Type B pancreatic cell (in vitro differentiated cells): ENCODE results near the gene GET4. TPM values are rescaled to one million over a fixed set of nuclear protein-coding genes. Genes with fewer than 3 reads are reported as not detected.

Experiments
- DNase-seq: peaks from one replicate; pipeline ENCODE4 v3.0.0; 2021; ENCODE audit warnings: mixed read lengths; ENCODE audit not compliant: unreplicated experiment; ENCODE audit errors: extremely low spot score
- H3K27ac Mint-ChIP-seq: 2 replicates; pipeline ENCODE4 v1.8.0; 2021; ENCODE audit warnings: mild to moderate bottlenecking, mixed read lengths
- H3K27me3 Mint-ChIP-seq: 2 replicates; pipeline ENCODE4 v1.8.0; 2021; ENCODE audit warnings: mixed read lengths
- H3K36me3 Mint-ChIP-seq: 2 replicates; pipeline ENCODE4 v1.8.0; 2021; ENCODE audit warnings: mixed read lengths
- H3K4me1 Mint-ChIP-seq: one replicate; pipeline ENCODE4 v1.8.0; 2021; ENCODE audit warnings: mixed read lengths; ENCODE audit not compliant: unreplicated experiment
- H3K4me3 Mint-ChIP-seq: 2 replicates; pipeline ENCODE4 v1.8.0; 2021; ENCODE audit warnings: mild to moderate bottlenecking, mixed read lengths
- H3K9me3 Mint-ChIP-seq: 2 replicates; pipeline ENCODE4 v1.8.0; 2021; ENCODE audit warnings: mixed read lengths
- total RNA-seq: library from RNA; stranded (reverse); gene quantifications from 2 replicates; pipeline ENCODE4 v1.2.1, GENCODE V29; 2021; ENCODE audit warnings: low replicate concordance
- TF ChIP-seq, protein P1 (sequence below): fragments of 200-600 bp; sonication (generic); conservative IDR thresholded peaks from 2 replicates; pipeline ENCODE4 v1.5.0; 2021; ENCODE audit warnings: antibody characterized with exemption, mild to moderate bottlenecking

GET4 gene
- total RNA-seq, 1 donor from 2014 or later = 46.3 TPM

DNA sequence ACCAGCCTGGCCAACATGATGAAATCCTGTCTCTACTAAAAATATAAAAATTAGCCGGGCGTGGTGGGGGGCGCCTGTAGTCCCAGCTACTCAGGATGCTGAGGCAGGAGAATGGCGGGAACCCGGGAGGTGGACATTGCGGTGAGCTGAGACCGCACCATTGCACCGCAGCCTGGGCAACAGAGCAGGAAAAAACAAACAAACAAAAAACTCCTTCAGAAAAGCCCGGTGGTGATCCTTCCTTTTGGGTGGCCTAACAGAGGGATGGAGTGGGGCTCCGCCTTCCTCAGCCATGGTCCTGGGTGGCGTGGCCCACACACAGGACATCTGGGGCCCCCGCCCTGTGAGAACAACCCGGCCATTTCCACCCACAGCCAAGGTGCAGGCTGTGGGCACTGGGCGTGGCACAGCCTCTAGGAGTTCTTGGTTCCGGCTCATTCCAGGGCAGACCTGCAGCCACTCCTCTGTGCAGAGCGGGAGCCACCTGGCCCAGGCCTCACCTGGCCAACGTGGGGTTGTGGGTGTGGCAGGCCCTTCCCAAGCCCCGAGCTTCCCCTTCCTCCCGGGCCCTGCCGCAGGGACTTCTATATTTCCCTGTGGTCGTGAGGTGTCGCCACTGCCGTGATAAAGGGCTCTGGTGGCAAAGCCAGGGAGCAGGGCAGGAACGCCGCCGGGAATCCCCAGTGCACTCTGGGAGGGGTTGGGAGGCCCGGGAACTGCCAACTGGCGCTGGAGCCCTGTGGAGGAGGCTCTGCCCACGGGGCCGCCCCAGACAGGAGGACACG is 37.6 kb downstream of the GET4 start:
- Mint-ChIP-seq H3K4me1 (peaks cover 13% of the 10 kb centered on the region), H3K9me3 (no peaks in the 10 kb centered on the region), H3K4me3 (no peak overlapping the region), H3K36me3 (no peaks in the 10 kb centered on the region), H3K27ac (no peak overlapping the region), H3K27me3 (peaks cover 8% of the 10 kb centered on the region)
- TF ChIP-seq, protein P1, sequence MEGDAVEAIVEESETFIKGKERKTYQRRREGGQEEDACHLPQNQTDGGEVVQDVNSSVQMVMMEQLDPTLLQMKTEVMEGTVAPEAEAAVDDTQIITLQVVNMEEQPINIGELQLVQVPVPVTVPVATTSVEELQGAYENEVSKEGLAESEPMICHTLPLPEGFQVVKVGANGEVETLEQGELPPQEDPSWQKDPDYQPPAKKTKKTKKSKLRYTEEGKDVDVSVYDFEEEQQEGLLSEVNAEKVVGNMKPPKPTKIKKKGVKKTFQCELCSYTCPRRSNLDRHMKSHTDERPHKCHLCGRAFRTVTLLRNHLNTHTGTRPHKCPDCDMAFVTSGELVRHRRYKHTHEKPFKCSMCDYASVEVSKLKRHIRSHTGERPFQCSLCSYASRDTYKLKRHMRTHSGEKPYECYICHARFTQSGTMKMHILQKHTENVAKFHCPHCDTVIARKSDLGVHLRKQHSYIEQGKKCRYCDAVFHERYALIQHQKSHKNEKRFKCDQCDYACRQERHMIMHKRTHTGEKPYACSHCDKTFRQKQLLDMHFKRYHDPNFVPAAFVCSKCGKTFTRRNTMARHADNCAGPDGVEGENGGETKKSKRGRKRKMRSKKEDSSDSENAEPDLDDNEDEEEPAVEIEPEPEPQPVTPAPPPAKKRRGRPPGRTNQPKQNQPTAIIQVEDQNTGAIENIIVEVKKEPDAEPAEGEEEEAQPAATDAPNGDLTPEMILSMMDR = no peak
- no peak for DNase-seq

DNA sequence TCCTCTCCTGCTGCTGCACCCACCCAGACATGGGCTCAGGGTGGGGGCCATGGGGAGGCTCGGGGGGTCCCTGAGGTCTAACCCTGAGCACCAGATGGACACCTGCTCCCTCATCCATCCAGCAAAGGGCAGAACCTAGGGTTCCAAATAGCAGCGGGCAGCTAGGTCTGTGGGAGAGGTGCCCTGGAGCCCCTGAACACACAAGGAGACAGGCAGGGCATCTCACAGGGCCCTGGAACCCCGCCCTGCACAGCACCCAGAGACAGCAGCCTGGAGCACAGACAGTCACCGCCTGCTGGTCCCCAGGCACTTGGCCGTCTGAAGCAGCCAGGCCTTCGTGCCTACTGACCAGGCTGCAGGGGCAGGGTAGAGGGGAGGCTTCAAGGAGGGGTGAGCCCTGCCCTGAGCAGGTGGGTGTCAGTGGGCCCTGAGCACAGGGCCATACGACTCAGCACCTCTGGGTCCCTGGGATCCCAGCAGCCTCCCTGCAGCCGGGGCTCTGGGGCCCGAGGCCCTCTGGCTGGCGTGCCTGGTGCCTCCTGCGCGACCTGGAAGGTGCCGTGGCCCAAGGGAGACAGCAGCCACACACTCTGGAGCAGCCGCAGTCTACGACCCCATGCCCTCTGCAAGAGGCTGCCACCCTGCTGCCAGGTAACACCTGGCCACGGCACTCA is 38.3 kb downstream of the GET4 start:
- Mint-ChIP-seq H3K4me1 (peaks cover 13% of the 10 kb centered on the region), H3K36me3 (no peaks in the 10 kb centered on the region), H3K27me3 (peaks cover 7% of the 10 kb centered on the region), H3K4me3 (no peak overlapping the region), H3K27ac (no peak overlapping the region), H3K9me3 (no peaks in the 10 kb centered on the region)
- no peak for DNase-seq
- TF ChIP-seq, protein P1 = no peak

DNA sequence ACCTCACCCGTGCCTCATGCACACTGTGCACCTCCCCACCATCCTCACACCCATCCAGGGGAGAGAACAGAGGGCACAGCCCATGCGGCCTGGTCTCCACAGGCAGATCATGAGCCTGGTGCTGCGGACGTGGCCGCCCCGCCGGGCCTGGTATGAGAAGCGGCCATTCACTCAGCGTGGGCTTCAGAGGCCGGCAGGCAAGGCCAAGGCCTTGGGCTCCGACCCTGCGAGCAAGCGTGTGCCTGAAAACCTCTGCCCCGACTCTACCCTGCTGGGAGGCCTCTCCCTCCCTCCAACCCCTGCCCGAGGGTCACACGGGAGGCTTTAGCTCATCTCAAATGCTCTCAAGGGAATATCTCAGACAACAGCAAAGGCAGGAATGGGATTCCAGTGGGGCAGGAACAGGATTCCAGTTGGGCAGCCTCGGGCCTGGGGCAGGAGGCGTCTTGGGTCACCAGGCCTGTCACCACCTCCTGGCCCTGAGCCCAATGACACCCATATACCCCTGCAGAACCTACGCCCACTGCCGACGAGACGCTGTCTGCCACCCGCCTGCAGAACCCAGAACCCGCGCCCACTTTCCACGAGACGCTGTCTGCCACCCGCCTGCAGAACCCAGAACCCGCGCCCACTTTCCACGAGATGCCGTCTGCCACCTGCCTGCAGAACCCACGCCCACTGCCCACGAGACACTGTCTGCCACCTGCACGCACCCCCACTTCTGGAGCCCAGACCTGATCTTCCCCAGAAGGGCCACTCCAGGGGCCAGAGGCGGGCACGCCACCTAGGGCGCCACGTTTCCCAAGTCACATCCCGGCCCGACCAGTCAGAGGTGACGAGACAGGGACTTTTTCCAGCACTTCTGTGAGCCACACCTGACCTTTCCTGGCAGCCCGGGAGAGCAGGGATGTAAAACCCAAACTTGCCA is 39.2 kb downstream of the GET4 start:
- H3K36me3 Mint-ChIP-seq = no peaks in the 10 kb centered on the region
- peaks cover 13% of the 10 kb centered on the region for H3K4me1 Mint-ChIP-seq
- TF ChIP-seq, protein P1 = no peak
- H3K27me3 Mint-ChIP-seq = peaks cover under 1% of the 10 kb centered on the region
- H3K4me3 Mint-ChIP-seq = no peak overlapping the region
- H3K27ac Mint-ChIP-seq = no peak overlapping the region
- DNase-seq = no peak
- H3K9me3 Mint-ChIP-seq = no peaks in the 10 kb centered on the region

DNA sequence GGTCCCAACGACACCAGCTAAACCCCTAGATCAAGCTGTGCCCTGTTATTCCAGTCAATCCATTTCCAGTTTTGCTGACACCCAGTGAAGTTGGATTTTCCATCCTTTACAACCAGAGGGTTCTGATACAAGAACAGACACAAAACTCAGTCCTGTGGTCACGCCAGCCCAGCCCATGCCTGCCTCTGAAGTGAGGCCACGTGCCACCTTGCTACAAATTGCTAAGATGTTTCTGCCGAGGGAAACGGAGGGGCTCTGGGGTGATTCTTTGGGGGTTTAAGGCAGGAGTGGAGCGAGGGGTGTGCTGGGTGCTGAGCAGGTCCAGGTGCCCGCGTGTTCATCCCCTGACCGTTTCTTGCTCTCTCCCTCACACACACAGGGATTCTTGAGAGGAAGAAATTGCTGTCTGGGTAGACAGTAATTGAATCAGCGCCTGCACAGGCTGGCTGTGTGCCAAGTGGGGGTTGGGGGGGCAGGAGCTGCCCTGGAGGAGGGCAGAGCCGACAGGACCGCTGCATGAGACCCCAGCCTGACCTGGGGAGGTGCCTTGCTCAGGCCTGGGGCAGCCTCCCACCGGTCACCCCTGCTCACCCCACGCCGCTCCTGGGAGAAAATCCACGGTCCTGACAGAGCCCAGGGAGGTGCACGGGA is 40.1 kb downstream of the GET4 start:
- TF ChIP-seq, protein P1 = no peak

More for the DNA sequence above, 40.1 kb downstream of the GET4 start:
- Mint-ChIP-seq H3K4me3 (no peak overlapping the region), H3K36me3 (no peaks in the 10 kb centered on the region), H3K4me1 (peaks cover 13% of the 10 kb centered on the region), H3K27ac (no peak overlapping the region), H3K27me3 (no peaks in the 10 kb centered on the region), H3K9me3 (no peaks in the 10 kb centered on the region)
- DNase-seq = no peak
